ENCODE results near the gene CCDC192.
"Not testable (repeated sequence)": the region's sequence is repeated elsewhere in the genome, so short reads cannot be mapped to it uniquely, and the experiment has no call there.

The CCDC192 gene

DNA sequence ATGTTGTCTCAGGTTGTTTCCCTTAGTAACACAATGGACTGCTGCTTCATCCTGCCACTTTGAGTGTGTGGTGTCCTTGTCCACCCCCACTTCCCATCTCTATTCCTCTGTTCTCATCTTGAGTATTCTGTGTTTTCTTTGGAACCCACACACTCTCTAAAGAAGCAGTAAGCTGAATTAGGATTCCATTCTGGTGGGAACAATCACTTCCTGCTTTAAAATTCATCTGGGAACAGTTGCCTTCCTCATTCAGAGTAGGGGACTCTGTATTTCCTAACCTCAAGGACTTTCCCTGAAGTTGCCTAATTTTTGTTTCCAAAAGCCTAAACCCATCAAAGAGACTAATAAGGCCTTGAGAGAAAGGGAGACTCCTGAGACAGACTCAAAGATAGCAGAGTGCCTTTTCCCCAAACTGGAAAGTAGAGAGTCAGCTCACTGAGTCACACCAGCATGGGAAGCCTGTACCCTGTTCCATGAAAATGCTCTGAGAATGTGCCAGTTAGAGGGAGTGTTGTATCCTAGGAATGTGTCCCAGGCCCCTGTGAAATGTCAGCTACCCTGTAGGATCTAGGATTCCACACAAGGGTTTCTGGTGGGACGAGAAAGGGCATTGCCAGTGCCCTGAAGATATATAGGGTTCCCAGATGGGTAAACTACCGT, 63.6 kb downstream of the CCDC192 start:
- DNase-seq (ENCODE audit: low spot score): no peak

DNA sequence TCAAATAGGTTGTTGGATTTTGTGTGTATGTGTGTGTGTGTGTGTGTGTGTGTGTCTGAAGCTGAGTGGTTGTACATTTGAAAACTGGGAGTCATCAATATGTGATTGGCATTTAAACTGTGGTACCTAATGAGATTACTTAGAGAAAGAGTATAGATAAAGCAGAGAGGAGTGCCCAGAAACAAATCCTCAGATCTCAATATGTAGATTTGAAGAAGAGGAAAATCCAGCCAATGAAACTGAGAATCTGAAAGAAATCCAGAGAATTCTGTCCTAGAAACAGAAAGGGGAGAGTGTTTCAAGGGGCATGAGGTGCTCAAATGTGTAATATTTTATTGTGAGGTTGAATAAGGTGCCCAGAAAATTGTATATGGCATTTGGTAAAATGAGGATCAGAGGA, 66.2 kb downstream of the CCDC192 start:
- DNase-seq (ENCODE audit: low spot score): no peak

DNA sequence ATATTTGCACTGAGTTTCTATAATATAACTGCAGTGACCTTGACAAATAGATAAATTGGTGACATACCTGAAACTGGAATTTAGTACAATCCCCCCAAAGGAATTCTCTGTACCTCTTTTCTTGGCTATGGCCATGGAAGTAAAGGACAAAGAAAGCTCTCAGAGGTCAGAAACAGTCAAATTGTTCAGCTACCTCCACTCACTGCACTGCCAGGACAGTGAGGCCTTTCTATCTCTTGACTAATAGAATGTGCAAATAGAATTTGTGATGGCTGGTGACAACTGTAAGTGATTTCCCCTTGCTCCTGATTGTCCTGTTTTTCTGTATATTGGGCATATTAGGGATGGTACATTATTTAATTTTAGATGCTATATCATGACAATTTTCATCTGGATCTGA, 67.1 kb downstream of the CCDC192 start:
- no peak for DNase-seq (ENCODE audit: low spot score)

DNA sequence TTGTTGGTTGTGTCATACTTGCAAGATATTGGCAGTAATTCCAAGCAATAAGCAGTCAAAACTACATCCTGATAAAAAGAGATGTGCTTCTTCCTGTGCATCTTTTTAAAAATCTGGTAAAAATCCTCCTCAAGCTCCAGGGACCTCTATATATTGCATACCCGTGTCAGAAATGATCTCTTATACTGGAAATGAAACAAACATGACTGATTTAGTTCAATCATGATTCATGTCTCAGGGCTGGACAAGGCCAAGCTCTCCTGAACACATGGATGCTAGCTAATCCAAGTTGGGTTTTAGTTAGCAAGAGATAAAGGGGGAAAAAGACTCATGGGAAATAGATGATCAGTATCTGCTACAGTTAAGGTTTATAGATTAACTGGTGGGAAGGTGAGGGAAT, 69.3 kb downstream of the CCDC192 start:
- DNase-seq (ENCODE audit: low spot score): no peak

DNA sequence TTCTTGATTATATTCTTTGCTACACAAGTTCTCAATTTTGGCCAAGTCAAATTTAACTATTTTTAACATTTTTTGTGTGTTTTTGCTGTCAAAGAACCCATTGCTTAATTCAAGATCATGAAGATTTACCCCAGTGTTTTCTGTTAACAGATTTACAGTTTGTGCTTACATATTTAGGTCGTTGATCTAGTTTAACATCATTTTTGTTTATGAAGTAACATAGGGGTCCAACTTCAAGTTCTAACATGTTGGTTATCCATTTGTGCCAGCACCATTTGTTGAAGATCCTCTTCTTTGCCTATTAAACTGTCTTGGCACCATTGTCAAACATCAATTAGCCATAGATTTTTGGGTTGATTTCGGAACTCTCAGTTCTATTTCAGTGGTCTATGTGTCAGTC, 71.0 kb downstream of the CCDC192 start:
- DNase-seq (ENCODE audit: low spot score): no peak

DNA sequence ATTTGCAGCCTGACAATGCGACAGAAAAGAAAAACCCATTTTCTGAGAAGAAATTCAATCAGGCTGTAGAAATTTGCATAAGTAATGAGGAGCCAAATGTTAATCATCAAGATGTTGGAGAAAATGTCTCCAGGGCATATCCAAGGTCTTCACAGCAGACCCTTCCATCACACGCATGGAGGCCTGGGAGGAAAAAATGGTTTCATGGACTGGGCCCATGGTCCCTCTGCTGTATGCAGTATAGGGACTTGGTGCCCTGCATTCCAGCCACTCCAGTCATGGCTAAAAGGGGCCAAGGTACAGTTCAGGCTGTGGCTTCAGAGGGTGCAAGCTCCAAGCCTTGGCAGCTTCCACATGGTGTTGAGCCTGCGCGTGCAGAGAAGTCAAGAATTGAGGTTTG, 73.3 kb downstream of the CCDC192 start:
- no peak for DNase-seq (ENCODE audit: low spot score)

DNA sequence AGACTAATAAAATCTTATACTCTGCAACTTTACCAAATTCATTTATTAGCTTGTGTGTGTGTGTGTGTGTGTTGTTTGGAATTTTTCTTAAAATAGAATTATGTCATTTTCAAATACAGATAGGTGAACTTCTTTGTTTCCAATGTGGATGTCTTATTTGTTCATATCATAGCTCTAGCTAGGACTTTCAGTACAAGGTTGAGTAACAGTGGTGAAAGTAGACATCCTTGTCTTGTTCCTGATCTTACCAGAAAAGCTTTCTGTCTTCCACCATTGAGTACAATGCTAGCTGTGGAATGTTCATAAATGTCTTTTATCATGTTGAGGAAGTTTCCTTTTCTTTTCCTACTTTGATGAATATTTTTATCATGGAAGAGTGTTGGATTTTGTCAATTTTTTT, 74.8 kb downstream of the CCDC192 start:
- DNase-seq (ENCODE audit: low spot score): no peak

DNA sequence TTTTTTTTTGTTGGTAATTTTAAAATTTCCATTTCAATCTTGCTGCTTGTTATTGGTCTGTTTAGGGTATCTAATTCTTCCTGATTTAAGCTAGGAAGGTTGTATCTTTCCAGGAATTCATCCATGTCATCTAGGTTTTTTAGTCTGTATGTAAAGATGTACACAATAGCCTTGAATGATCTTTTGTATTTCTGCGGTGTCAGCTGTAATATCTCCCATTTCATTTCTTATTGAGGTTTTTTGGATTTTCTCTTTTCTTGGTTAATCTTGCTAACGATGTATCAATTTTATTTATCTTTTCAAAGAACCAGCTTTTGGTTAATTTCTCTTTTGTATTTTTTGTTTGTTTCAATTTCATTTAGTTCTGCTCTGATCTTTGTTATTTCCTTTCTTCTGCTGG, 79.3 kb downstream of the CCDC192 start:
- not testable (repeated sequence) for DNase-seq (ENCODE audit: low spot score)

DNA sequence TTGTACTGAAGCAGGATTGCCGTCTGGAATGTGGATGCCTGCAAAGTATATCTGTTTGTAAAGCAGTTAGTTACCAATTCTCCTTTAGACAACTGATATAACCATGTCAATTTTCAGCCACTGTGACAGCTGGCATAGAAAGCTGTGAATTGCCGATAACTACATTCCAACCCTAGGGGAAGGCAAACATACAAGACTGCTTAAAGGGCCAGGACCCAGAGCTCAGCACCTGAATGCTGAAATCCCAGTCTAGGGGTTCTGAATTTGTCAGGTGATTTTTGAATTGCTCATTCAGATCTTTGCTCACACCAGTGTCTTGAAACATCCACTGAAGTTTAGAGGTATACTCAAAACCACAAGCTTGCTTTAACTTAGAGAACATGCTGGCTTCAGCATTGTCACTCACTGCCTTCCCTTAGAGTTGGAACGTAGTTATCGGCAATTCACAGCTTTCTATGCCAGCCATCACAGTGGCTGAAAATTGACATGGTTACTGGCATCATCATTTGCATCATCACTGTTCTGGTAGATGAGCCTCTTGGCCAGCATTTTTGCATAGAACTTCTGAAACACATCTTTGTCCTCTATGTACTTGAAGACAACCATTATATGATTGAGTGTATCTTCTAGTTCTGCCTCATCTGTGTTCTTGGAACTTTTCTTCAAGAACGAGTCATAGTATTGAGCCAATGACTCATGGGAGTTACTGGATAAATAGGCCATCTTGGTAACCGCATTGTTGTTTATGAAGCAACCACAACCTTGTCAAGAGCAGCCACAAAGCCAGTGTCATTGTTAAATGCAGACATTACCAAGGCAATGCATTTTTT, 82.1 kb downstream of the CCDC192 start:
- peak; percentile 52 for DNase-seq (ENCODE audit: low spot score)

DNA sequence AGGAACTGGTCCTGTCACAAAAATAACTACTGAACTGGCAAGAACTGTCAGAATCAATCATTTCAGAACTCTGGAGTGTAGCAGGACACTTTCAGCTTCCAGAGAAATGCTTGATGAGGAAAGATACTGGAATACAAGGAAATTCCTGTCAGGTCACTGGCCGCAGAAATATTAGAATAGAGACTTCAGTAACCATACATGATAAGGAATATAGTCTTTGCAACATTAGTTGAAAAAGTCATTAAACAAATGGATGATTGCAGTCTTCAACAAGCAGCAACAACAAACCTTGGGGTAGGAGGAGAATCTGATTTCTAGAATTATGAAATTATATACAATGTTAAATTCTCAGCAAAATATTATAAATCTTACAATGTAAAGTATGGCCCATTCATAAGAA, 88.2 kb downstream of the CCDC192 start:
- no peak for DNase-seq (ENCODE audit: low spot score)

DNA sequence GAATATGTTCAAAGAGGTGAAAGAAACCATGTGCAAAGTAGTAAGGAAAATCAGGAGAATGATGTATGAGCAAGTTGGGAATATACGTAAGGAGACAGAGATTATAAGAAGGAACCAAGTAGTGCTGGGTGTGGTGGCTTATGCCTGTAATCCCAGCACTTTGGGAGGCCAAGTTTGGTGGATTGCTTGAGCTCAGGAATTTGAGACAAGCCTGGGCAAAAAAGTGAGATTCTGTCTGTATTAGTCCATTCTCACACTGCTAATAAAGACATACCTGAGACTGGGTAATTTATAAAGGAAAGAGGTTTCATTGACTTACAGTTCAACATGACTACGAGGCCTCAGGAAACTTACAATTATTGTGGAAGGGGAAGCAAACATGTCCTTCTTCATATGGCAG, 88.7 kb downstream of the CCDC192 start:
- DNase-seq (ENCODE audit: low spot score): not testable (repeated sequence)

DNA sequence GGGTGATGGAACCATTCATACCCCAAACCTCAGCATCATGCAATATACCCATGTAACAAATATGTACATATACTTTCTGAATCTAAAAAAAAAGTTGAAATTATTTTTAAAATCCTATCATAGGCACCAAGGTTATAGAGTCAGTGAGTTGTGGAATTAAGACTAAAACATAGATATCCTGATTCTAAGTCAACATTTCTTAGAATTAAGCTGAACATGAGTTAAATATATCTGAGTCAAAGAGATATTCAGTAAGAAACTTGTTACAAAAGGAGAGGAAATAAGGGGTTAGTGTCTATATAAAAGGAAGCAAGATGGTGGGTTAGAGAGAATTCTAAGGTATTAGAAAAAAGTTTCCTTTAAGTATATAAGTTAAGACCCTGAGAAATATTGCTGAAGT, 89.9 kb downstream of the CCDC192 start:
- no peak for DNase-seq (ENCODE audit: low spot score)

DNA sequence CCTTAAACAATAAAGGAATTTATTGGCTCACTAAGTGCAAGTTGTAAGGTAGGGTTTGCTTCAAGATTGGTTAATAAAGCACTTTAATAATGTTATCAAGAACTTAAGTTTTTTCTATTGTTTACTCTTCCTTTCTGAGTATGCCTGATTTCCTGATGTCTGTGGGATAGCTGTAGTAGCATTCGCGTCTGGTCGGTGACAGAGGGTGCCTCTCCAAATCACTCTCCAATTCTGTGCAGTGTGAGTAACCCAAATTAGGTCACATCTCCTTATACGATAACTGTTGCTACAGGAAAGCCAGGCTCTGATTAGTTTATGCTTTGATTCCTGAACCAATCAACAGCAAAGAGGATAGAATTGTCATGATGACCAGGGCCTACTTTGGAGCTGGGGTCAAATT, 90.7 kb downstream of the CCDC192 start:
- DNase-seq (ENCODE audit: low spot score): no peak

DNA sequence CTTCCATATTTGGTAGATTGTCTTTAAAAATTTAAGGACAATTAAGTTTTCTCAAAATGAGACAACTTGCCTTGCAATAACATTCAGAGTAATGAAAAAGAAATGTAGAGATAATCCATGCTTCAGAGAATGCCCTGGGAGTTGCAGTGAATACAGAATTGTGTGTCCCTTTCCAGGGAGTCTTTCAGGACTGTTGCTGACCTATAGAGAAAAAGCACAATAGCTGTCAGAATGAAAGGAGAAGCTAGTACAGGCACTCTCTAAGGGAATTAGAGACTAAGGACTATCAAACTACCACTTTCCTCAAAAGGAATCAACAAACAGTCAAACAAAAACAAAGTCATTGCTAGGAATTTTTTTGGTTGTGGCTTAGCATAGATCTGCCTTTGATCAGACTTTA, 93.0 kb downstream of the CCDC192 start:
- no peak for DNase-seq (ENCODE audit: low spot score)

DNA sequence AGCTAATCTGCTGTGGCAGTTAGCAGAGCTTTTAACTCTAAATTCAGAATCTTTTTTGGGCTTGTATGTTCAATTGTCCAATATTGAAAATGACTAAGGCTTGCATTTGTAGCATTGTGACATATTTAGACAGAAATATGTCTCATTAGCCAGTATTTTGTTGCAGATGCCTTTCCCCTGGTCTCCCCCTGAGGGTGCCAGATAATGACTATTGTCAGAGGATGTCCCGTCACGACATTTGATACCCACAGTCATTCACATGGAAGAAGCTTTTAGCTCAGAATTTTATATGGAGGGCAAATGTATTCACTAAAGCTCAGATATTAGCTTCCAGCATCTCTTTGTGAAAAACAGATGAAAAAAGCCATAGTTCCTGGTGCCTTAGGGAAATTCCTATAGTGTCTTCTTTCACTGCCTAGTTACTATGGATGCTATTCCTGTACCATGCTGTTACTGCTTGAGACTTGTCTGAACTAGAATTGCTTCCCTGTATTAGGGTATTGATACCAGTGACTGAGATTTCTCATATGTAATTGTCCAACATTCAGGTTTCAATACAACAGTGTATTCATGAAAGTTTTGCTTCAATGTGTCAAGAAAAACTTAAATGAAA, 96.2 kb downstream of the CCDC192 start:
- DNase-seq (ENCODE audit: low spot score): no peak

DNA sequence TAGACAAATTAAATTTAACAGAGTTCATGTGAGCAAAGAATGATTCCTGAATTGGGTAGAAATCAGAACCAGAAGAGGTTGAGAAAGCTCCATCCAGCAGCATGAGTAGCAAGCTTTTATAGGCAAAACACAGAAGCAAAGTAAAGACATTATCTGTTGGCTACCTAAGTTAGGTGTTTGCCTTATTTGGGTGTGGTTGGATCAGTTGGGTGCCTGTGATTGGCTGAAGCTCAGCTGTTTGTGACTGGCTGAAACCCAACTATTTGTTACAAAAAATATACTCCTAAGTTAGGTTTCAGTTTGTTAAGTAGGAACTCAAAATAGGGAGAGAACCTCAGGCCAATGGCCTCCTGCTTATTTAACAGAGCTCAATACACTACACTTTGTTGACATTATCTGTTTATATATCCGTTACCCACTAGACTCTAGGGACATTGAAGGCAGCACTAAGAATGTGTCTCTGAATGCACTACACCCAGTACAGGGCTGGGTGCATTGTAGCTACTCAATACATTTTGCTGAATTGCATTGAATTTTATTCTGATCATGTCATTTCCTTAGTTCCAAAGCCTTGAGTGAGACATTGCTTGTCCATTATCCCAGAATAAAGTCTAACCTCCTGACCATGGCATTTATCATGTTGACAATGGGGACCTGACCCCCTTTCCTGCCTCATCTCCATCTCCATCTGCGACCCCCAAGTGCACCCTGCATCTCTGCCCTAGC, 98.7 kb downstream of the CCDC192 start:
- DNase-seq (ENCODE audit: low spot score): no peak

DNA sequence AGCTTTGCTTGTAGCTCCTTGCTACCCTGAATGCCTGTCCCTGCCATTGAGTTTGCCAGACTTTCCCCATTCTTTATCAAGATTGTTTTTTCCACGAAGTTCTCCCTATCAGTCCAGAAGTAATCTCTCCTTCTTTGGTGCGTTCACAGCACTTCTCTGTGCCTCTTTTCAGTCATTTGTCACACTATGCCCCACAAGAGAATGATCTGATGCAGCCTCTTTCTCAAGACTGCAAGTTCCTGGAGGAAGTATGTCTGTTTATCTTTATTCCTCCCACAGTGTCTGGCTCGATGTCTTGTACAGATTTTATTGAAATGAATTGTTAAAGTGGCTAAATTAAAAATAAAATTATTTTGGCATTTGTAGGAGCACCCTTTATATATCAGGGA, 99.3 kb downstream of the CCDC192 start:
- no peak for DNase-seq (ENCODE audit: low spot score)

DNA sequence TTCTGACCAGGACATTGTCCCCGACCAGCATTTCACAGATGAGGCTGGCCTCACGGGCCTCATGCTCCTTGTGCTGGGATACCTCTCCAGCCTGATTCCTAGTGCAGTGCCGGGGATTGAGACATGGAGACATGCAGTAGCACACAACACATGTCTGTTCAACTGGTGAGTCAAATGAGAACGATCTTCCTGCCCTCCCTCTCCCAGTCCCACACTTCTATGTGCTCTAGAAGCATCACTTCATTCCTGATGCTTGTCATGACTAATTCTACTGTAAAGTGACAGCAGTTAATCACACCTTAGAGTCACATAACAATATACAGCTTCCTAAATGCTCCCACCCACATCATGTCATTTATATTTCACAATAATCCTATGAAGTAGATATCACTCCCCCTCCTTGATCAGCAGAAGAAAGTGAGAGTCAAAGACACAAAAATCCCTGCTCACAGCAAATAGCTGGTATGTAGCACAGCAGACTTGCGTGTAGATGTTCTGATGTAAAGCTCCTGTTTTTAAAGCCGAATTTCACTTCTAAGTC, 101.8 kb downstream of the CCDC192 start:
- no peak for DNase-seq (ENCODE audit: low spot score)

DNA sequence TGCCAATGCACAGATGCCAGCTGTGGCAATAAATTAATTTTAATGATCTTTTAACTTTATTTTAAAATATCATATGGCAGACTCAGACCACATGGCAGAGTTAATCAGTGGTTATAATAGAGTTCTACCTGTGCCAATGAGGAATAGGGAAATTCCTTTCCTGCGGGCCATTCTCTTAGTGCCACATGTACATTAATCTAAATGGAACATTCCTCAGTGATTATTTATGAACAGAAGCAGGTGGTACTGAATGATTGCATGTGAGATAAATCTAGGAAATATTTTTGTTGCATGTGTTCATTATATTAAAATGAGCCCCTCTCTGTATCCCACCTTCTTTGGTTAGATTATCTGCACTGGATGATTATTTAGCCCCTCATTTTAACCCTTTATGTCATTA, 102.3 kb downstream of the CCDC192 start:
- DNase-seq (ENCODE audit: low spot score): no peak

DNA sequence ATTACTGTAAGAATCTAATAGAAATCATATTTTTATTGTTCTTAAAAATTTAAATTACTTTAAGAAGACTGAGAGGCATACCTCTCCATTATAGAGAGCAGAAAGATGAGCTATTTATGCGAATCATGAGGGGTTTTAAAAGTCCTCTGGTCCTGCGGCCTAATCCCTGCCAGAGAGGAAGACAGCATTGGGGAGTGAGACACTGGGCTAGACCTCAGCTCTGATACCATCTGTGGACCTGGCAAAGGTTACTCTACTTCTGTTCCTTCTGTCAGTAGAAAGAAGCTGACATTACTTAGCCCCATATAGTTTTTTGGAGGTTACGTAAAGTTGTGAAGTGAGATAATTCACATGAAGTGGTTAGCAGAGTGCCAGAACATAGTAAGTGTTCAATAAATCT, 103.6 kb downstream of the CCDC192 start:
- no peak for DNase-seq (ENCODE audit: low spot score)

DNA sequence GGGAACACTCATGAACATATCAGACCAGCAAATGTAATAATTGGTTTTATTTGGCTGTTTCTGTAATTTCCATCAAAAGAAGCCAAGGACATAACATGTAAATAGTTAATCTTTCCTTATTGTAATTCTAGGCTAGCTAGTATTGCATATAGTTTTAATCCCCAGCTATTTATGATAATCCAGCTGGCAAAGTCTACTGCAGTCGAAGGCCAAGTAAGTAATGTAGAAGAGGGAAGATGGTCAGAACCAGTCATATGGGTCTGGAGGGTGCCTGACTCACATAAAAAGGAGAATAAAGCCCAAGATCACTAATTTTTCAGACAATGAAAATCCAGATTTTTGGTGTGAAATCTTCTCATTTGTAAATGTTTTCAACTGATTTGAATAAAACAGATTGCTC, 106.3 kb downstream of the CCDC192 start:
- DNase-seq (ENCODE audit: low spot score): no peak

DNA sequence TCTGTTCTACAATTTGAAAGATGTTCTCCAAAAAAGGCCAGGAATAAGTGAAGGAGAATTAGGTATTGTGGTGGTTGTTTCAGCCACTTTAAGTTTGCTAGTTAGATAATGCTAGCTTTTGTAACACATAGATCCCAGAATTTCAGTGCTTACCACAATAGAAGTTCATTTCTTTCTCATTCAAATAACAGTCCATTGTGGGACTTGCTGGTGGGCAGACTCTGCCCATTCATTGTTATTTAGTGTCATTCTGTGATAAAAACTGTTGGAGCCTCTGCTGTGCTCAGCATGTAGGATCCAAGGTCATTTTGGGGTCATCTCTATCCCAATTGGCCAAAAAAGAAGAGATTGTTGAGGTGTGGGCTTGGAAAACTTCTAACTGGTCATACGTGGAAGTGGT, 106.8 kb downstream of the CCDC192 start:
- no peak for DNase-seq (ENCODE audit: low spot score)
